ENCODE data around the gene CHKA.

CHKA gene

DNA sequence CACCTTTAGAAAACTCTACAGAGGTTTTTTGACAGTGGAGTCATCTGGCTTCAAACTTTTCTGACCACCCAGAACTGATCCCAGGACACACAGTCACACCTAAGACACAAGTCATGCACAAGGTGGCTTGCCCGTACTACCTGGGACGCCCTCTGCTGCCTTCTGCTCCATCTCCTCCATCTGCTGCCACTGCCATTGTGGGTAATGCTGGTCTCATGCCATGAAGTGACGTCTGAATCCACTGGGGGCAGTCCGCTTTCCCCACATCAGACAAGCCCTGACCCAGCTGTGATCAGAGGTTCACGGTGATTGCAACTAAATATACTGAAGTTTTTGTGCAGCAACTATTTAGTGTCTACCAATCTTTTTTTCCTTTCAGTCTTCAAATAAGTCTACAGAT, 96.1 kb downstream of the CHKA start:
- DNase-seq (ENCODE audit: extremely low read depth, insufficient read length): no peak
- no peaks in the 10 kb centered on the region for H3K27me3 ChIP-seq (replicated peaks; ENCODE audit: control insufficient read depth, insufficient read depth, low read length)
- H3K36me3 ChIP-seq (ENCODE audit: control insufficient read depth, insufficient read depth, low read length): no peaks in the 10 kb centered on the region
- H3K4me3 ChIP-seq (replicated peaks; ENCODE audit: low read depth, low read length): no peak overlapping the region
- TF ChIP-seq, protein P1, sequence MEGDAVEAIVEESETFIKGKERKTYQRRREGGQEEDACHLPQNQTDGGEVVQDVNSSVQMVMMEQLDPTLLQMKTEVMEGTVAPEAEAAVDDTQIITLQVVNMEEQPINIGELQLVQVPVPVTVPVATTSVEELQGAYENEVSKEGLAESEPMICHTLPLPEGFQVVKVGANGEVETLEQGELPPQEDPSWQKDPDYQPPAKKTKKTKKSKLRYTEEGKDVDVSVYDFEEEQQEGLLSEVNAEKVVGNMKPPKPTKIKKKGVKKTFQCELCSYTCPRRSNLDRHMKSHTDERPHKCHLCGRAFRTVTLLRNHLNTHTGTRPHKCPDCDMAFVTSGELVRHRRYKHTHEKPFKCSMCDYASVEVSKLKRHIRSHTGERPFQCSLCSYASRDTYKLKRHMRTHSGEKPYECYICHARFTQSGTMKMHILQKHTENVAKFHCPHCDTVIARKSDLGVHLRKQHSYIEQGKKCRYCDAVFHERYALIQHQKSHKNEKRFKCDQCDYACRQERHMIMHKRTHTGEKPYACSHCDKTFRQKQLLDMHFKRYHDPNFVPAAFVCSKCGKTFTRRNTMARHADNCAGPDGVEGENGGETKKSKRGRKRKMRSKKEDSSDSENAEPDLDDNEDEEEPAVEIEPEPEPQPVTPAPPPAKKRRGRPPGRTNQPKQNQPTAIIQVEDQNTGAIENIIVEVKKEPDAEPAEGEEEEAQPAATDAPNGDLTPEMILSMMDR (IDR thresholded peaks at IDR 0.05; ENCODE audit: insufficient read depth, low read length, poor library complexity, severe bottlenecking): peak; percentile 21

DNA sequence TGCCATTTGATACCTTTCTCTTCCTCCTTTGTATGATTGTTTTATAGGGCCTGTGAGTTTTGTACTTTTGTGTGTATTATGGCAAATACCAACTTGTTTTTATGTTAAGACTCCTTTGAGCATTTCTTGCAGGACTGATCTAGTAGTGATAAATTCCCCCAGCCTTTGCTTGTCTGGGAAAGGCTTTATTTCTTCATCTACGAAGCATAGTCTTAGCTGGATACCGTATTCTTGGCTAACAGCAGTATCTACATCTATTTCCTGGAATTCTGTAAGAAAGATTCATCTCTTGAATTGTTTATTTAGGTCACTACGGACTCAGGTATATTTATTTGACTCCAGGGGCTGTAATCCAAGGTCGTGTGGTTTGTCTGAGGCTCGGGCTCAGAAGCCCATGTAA, 96.7 kb downstream of the CHKA start:
- Histone ChIP-seq H3K36me3 (ENCODE audit: control insufficient read depth, insufficient read depth, low read length) (no peaks in the 10 kb centered on the region), H3K4me3 (replicated peaks; ENCODE audit: low read depth, low read length) (no peak overlapping the region), H3K27me3 (replicated peaks; ENCODE audit: control insufficient read depth, insufficient read depth, low read length) (no peaks in the 10 kb centered on the region)
- TF ChIP-seq, protein P1 (IDR thresholded peaks at IDR 0.05; ENCODE audit: insufficient read depth, low read length, poor library complexity, severe bottlenecking): no peak
- DNase-seq (ENCODE audit: extremely low read depth, insufficient read length): no peak

DNA sequence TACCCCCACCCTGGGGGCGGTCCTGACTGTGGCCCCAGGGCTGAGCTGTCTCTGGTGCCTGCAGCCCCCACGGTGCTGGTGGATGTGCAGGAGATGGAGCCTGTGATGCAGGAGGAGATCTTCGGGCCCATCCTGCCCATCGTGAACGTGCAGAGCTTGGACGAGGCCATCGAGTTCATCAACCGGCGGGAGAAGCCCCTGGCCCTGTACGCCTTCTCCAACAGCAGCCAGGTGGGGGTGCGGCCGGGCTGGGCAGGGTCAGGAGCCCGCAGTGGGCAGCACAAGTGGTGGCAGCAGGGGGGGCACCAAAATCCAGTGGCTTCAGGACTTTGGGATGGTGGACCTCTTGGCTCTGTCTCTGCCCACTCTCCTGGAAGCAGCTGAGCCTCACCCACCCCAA, 98.7 kb downstream of the CHKA start:
- Histone ChIP-seq H3K36me3 (ENCODE audit: control insufficient read depth, insufficient read depth, low read length) (no peaks in the 10 kb centered on the region), H3K4me3 (replicated peaks; ENCODE audit: low read depth, low read length) (no peak overlapping the region), H3K27me3 (replicated peaks; ENCODE audit: control insufficient read depth, insufficient read depth, low read length) (no peaks in the 10 kb centered on the region)
- DNase-seq (ENCODE audit: extremely low read depth, insufficient read length): no peak
- TF ChIP-seq, protein P1 (IDR thresholded peaks at IDR 0.05; ENCODE audit: insufficient read depth, low read length, poor library complexity, severe bottlenecking): no peak

DNA sequence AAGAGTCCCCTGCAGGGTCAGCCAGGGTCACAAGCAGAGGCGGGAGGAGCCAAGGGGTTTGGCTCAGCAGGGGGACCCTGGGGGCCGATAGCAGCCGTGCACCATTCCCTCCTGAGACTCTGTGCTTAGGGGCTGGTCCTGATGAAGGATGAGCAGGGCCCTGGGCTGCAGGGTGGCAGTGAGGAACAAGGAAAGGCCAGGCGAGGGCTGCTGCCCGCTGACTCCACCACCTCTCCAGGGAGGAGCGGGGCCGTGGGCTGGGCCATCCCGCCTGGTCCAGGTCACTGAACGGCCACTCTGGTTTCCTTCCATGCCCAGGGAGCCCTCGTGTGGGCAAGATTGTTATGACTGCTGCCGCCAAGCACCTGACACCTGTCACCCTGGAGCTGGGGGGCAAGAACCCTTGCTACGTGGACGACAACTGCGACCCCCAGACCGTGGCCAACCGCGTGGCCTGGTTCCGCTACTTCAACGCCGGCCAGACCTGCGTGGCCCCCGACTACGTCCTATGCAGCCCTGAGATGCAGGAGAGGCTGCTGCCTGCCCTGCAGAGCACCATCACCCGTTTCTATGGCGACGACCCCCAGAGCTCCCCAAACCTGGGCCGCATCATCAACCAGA, 99.9 kb downstream of the CHKA start:
- no peak for DNase-seq (ENCODE audit: extremely low read depth, insufficient read length)
- Histone ChIP-seq H3K36me3 (ENCODE audit: control insufficient read depth, insufficient read depth, low read length) (no peaks in the 10 kb centered on the region), H3K4me3 (replicated peaks; ENCODE audit: low read depth, low read length) (no peak overlapping the region), H3K27me3 (replicated peaks; ENCODE audit: control insufficient read depth, insufficient read depth, low read length) (no peaks in the 10 kb centered on the region)
- TF ChIP-seq, protein P1 (IDR thresholded peaks at IDR 0.05; ENCODE audit: insufficient read depth, low read length, poor library complexity, severe bottlenecking): peak; percentile 41

DNA sequence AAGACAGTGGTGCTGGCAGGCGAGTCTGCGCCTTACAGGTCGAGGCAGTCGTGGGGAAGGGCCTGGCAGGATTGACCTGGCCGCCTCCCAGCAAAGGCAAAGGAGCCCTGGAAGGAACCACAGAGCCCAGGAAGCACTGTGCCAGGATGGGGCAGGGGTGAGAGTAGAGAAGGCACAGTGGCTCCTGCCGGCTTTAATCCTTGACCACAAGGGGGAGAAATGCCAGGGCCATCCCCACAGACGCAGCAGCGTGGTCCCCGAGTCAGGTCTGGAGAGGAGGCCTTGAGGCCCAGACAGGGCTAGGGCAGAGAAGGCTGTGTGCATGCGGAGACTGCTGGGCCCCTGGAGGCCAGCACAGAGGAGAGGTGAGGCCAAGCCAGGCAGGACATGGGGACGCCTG, 100.6 kb downstream of the CHKA start:
- H3K4me3 ChIP-seq (replicated peaks; ENCODE audit: low read depth, low read length): no peak overlapping the region
- no peak for DNase-seq (ENCODE audit: extremely low read depth, insufficient read length)
- TF ChIP-seq, protein P1 (IDR thresholded peaks at IDR 0.05; ENCODE audit: insufficient read depth, low read length, poor library complexity, severe bottlenecking): peak; percentile 26
- H3K36me3 ChIP-seq (ENCODE audit: control insufficient read depth, insufficient read depth, low read length): no peaks in the 10 kb centered on the region
- no peaks in the 10 kb centered on the region for H3K27me3 ChIP-seq (replicated peaks; ENCODE audit: control insufficient read depth, insufficient read depth, low read length)

GRCh38 chr11:68019486-68019885, 101.7 kb downstream of the CHKA start:
- DNase-seq (ENCODE audit: extremely low read depth, insufficient read length): no peak
- Histone ChIP-seq H3K4me3 (replicated peaks; ENCODE audit: low read depth, low read length) (no peak overlapping the region), H3K36me3 (ENCODE audit: control insufficient read depth, insufficient read depth, low read length) (no peaks in the 10 kb centered on the region), H3K27me3 (replicated peaks; ENCODE audit: control insufficient read depth, insufficient read depth, low read length) (no peaks in the 10 kb centered on the region)
- TF ChIP-seq, protein P1 (IDR thresholded peaks at IDR 0.05; ENCODE audit: insufficient read depth, low read length, poor library complexity, severe bottlenecking): no peak
